Hepatocyte (in vitro differentiated cells): Measurements from ENCODE around the gene C5orf47. TPM values are rescaled to one million over a fixed set of nuclear protein-coding genes. Genes with fewer than 3 reads are reported as not detected.

Experiments
- DNase-seq: peaks from one replicate; pipeline ENCODE4 v3.0.0-alpha.2; 2016; ENCODE audit warnings: low spot score
- H2AFZ ChIP-seq: fragments of 200-600 bp; sonication (generic); 2 replicates; pipeline ENCODE4 v1.6.0; 2016; ENCODE audit warnings: antibody characterized with exemption, mild to moderate bottlenecking
- H3K27ac ChIP-seq: fragments of 200-600 bp; sonication (generic); 2 replicates; pipeline ENCODE4 v1.5.1; 2016; ENCODE audit warnings: mild to moderate bottlenecking
- H3K27me3 ChIP-seq: fragments of 200-600 bp; sonication (generic); 2 replicates; pipeline ENCODE4 v1.6.1; 2016
- H3K36me3 ChIP-seq: fragments of 200-600 bp; sonication (generic); replicated peaks from 2 replicates; pipeline ENCODE4 v1.5.1; 2016; ENCODE audit warnings: low read depth; ENCODE audit not compliant: insufficient read depth
- H3K4me1 ChIP-seq: fragments of 200-600 bp; sonication (generic); 2 replicates; pipeline ENCODE4 v1.5.1; 2016; ENCODE audit warnings: mild to moderate bottlenecking, moderate library complexity; ENCODE audit not compliant: insufficient read depth
- H3K4me2 ChIP-seq: fragments of 200-600 bp; sonication (generic); 2 replicates; pipeline ENCODE4 v1.6.0; 2016
- H3K4me3 ChIP-seq: fragments of 200-600 bp; sonication (generic); 2 replicates; pipeline ENCODE4 v1.5.1; 2016; ENCODE audit warnings: mild to moderate bottlenecking
- H3K79me2 ChIP-seq: fragments of 200-600 bp; sonication (generic); 2 replicates; pipeline ENCODE4 v1.6.0; 2017; ENCODE audit warnings: mild to moderate bottlenecking
- H3K9me2 ChIP-seq: fragments of 200-600 bp; sonication (generic); replicated peaks from 2 replicates; pipeline ENCODE4 v1.6.0; 2017; ENCODE audit warnings: mild to moderate bottlenecking; ENCODE audit not compliant: insufficient read depth
- H3K9me3 ChIP-seq: fragments of 200-600 bp; sonication (generic); 2 replicates; pipeline ENCODE4 v1.5.1; 2016; ENCODE audit warnings: low read depth, mild to moderate bottlenecking
- H4K20me1 ChIP-seq: fragments of 200-600 bp; sonication (generic); 2 replicates; pipeline ENCODE4 v1.6.0; 2016; ENCODE audit warnings: mild to moderate bottlenecking; ENCODE audit not compliant: insufficient read depth, poor library complexity, severe bottlenecking
- CTCF ChIP-seq: fragments of 200-600 bp; sonication (generic); IDR thresholded peaks from 2 replicates; pipeline ENCODE4 v1.5.1; 2016; ENCODE audit warnings: antibody characterized with exemption, mild to moderate bottlenecking; ENCODE audit not compliant: poor library complexity
- EZH2 ChIP-seq: fragments of 200-600 bp; sonication (generic); IDR thresholded peaks from 2 replicates; pipeline ENCODE4 v1.6.1; 2016; ENCODE audit warnings: antibody characterized with exemption, mild to moderate bottlenecking, borderline replicate concordance
- EZH2phosphoT487 ChIP-seq: fragments of 200-600 bp; sonication (generic); IDR thresholded peaks from one replicate; pipeline ENCODE4 v1.6.1; 2018; ENCODE audit warnings: antibody characterized with exemption, mild to moderate bottlenecking, low read depth, moderate library complexity; ENCODE audit not compliant: unreplicated experiment, severe bottlenecking
- WGBS: methylation state at CpG from one replicate; pipeline ENCODE4 v1.1.6; 2016; ENCODE audit warnings: low lambda C conversion rate; ENCODE audit errors: missing lambda C conversion rate; 5-methylcytosine and 5-hydroxymethylcytosine counted together
- polyA plus RNA-seq: library from polyadenylated mRNA; unstranded; fragments of >200 nt; fragmentation: Nextera tagmentation; extraction: Ambion mirVana; gene quantifications from 2 replicates; pipeline ENCODE4 v1.2.1, GENCODE V29; 2016
- total RNA-seq: library from RNA; depleted of rRNA; stranded (reverse); fragments of >200 nt; gene quantifications from 2 replicates; pipeline ENCODE4 v1.2.3, GENCODE V29; 2014

The C5orf47 gene
- total and polyA plus RNA-seq, 2 experiments from 2014 or later = 0.07 to 0.28 TPM

- Histone ChIP-seq H3K4me1 (peaks cover 46% of the 10 kb centered on the region), H4K20me1 (no peaks in the 10 kb centered on the region), H3K4me3 (no peak overlapping the region), H3K9me2 (no peaks in the 10 kb centered on the region), H2AFZ (no peak overlapping the region), H3K79me2 (peaks cover 28% of the 10 kb centered on the region), H3K27me3 (no peaks in the 10 kb centered on the region), H3K9me3 (no peaks in the 10 kb centered on the region), H3K4me2 (peak overlapping the region; percentile 37), H3K27ac (peak overlapping the region; percentile 10), H3K36me3 (no peaks in the 10 kb centered on the region)
- 73% methylated on average over 9 of the region's 9 CpGs for WGBS
- TF ChIP-seq CTCF (no peak), EZH2 (no peak), EZH2phosphoT487 (no peak)
- DNase-seq = no peak
These were observed 47.1 kb upstream of the C5orf47 start for GRCh38 chr5:173941758-173942401.

- H3K4me2 ChIP-seq = peak overlapping the region; percentile 33
- H3K36me3 ChIP-seq = no peaks in the 10 kb centered on the region
- no peaks in the 10 kb centered on the region for H4K20me1 ChIP-seq
- peak overlapping the region; percentile 54 for H3K27ac ChIP-seq
- no peak overlapping the region for H2AFZ ChIP-seq
- H3K27me3 ChIP-seq = no peaks in the 10 kb centered on the region
- H3K9me2 ChIP-seq = no peaks in the 10 kb centered on the region
- H3K4me1 ChIP-seq = peaks cover 51% of the 10 kb centered on the region
- H3K4me3 ChIP-seq = no peak overlapping the region
- H3K9me3 ChIP-seq = no peaks in the 10 kb centered on the region
- DNase-seq = no peak
- 43% methylated on average over 2 of the region's 2 CpGs for WGBS
- TF ChIP-seq EZH2 = no peak
- no peak for TF ChIP-seq EZH2phosphoT487
- TF ChIP-seq CTCF = no peak
- peaks cover 23% of the 10 kb centered on the region for H3K79me2 ChIP-seq
These were observed 44.5 kb upstream of the C5orf47 start for GRCh38 chr5:173944511-173944910.

GRCh38 chr5:173945160-173945559 is 43.8 kb upstream of the C5orf47 start:
- Histone ChIP-seq H4K20me1 (no peaks in the 10 kb centered on the region), H3K9me2 (no peaks in the 10 kb centered on the region), H3K36me3 (no peaks in the 10 kb centered on the region), H3K9me3 (no peaks in the 10 kb centered on the region), H3K4me1 (peaks cover 51% of the 10 kb centered on the region), H3K79me2 (peaks cover 17% of the 10 kb centered on the region), H3K4me3 (no peak overlapping the region), H2AFZ (no peak overlapping the region), H3K4me2 (peak overlapping the region; percentile 33), H3K27ac (peak overlapping the region; percentile 54), H3K27me3 (no peaks in the 10 kb centered on the region)
- TF ChIP-seq CTCF = no peak
- no peak for TF ChIP-seq EZH2phosphoT487
- TF ChIP-seq EZH2 = no peak
- WGBS = 82% methylated on average over 2 of the region's 2 CpGs
- DNase-seq = no peak

- Histone ChIP-seq H2AFZ (no peak overlapping the region), H3K36me3 (no peaks in the 10 kb centered on the region), H3K79me2 (peaks cover 7% of the 10 kb centered on the region), H3K27me3 (no peaks in the 10 kb centered on the region), H3K4me1 (peaks cover 51% of the 10 kb centered on the region), H3K9me2 (no peaks in the 10 kb centered on the region), H3K4me3 (no peak overlapping the region), H3K9me3 (no peaks in the 10 kb centered on the region), H4K20me1 (no peaks in the 10 kb centered on the region), H3K4me2 (peak overlapping the region; percentile 57), H3K27ac (peak overlapping the region; percentile 57)
- DNase-seq = peak; percentile 37
- TF ChIP-seq EZH2phosphoT487 = no peak
- TF ChIP-seq EZH2 = no peak
- no peak for TF ChIP-seq CTCF
- WGBS = 70% methylated on average over 2 of the region's 2 CpGs
These were observed 42.6 kb upstream of the C5orf47 start for GRCh38 chr5:173946323-173946722.
